DND-41 (cell line): Measurements from ENCODE around the gene TLR8.

Experiments used
- CTCF ChIP-seq: IDR thresholded peaks from 2 replicates; pipeline ENCODE4 v1.5.1; 2012; ENCODE audit warnings: borderline replicate concordance, low read length, moderate library complexity, mild to moderate bottlenecking; ENCODE audit not compliant: poor library complexity, severe bottlenecking; ENCODE audit errors: extremely low read depth
- EZH2 ChIP-seq: IDR thresholded peaks from 3 replicates; pipeline ENCODE4 v1.6.1; 2012; ENCODE audit warnings: borderline replicate concordance, low read depth, mild to moderate bottlenecking, moderate library complexity, low read length, inconsistent platforms; ENCODE audit not compliant: severe bottlenecking

GRCh38 chrX:12894074-12895030 is 12.1 kb upstream of the TLR8 start:
- peak; percentile 68 for TF ChIP-seq CTCF
- TF ChIP-seq EZH2: no peak
